Stimulated activated CD8-positive, alpha-beta memory T cell treated with anti-CD3 and anti-CD28 coated beads, Interleukin-12 subunit alpha, Interleukin-12 subunit beta, amount 100 ng/mL, for 4 hours (primary cell): ENCODE results near the gene MRNIP.
"Not testable (repeated sequence)": the region's sequence is repeated elsewhere in the genome, so short reads cannot be mapped to it uniquely, and the experiment has no call there.

Source experiments
- DNase-seq: peaks from one replicate; pipeline ENCODE4 v3.0.0-alpha.2; 2020; ENCODE audit warnings: low read depth

Gene MRNIP

GRCh38 chr5:179871533-179871932, 12.9 kb upstream of the MRNIP start:
- not testable (repeated sequence) for DNase-seq

- no peak for DNase-seq
These were observed 12.3 kb upstream of the MRNIP start for GRCh38 chr5:179870952-179871351.

- DNase-seq = no peak
These were observed 11.8 kb upstream of the MRNIP start for GRCh38 chr5:179870403-179870903.

GRCh38 chr5:179869641-179870402, 11.2 kb upstream of the MRNIP start:
- DNase-seq = no peak

GRCh38 chr5:179869101-179869500, 10.5 kb upstream of the MRNIP start:
- DNase-seq = no peak

GRCh38 chr5:179868541-179868940, 9.9 kb upstream of the MRNIP start:
- no peak for DNase-seq

GRCh38 chr5:179867476-179867875, 8.9 kb upstream of the MRNIP start:
- no peak for DNase-seq

- no peak for DNase-seq
These were observed 8.5 kb upstream of the MRNIP start for GRCh38 chr5:179867079-179867465.

GRCh38 chr5:179866241-179867078, 7.8 kb upstream of the MRNIP start:
- DNase-seq = no peak

GRCh38 chr5:179865491-179866240, 7.0 kb upstream of the MRNIP start:
- no peak for DNase-seq

GRCh38 chr5:179864686-179865085, 6.1 kb upstream of the MRNIP start:
- DNase-seq = no peak

GRCh38 chr5:179863449-179864085, 5.0 kb upstream of the MRNIP start:
- DNase-seq = no peak

GRCh38 chr5:179862891-179863290, 4.3 kb upstream of the MRNIP start:
- DNase-seq = no peak

- DNase-seq = no peak
These were observed 3.7 kb upstream of the MRNIP start for GRCh38 chr5:179862296-179862695.

GRCh38 chr5:179860301-179860700, 1.7 kb upstream of the MRNIP start:
- no peak for DNase-seq

- no peak for DNase-seq
These were observed 404 bp downstream of the MRNIP start for GRCh38 chr5:179858241-179858585.

GRCh38 chr5:179854356-179854755, 4.3 kb downstream of the MRNIP start:
- no peak for DNase-seq

- no peak for DNase-seq
These were observed 5.5 kb downstream of the MRNIP start for GRCh38 chr5:179852993-179853547.

- DNase-seq = no peak
These were observed 17.0 kb downstream of the MRNIP start for GRCh38 chr5:179841621-179842020.

GRCh38 chr5:179840766-179841165, 17.9 kb downstream of the MRNIP start:
- no peak for DNase-seq

GRCh38 chr5:179840321-179840720, 18.3 kb downstream of the MRNIP start:
- no peak for DNase-seq
